Osteoblast (primary cell): ENCODE measurements around the gene PRKCA. TPM values are rescaled to one million over a fixed set of nuclear protein-coding genes. Genes with fewer than 3 reads are reported as not detected.

ENCODE experiments used
- DNase-seq: peaks from one replicate; pipeline ENCODE4 v3.0.0; 2011; ENCODE audit warnings: low spot score, mixed read lengths; ENCODE audit not compliant: insufficient read length; ENCODE audit errors: missing footprints
- H2AFZ ChIP-seq: 2 replicates; pipeline ENCODE4 v1.6.0; 2011; ENCODE audit warnings: mild to moderate bottlenecking, low read length
- H3K27ac ChIP-seq: 2 replicates; pipeline ENCODE4 v1.5.1; 2011; ENCODE audit warnings: mild to moderate bottlenecking, low read depth, low read length, moderate library complexity
- H3K27me3 ChIP-seq: 2 replicates; pipeline ENCODE4 v1.6.0; 2012; ENCODE audit warnings: mild to moderate bottlenecking, control low read depth, inconsistent platforms, low read length, moderate library complexity; ENCODE audit not compliant: insufficient read depth
- H3K36me3 ChIP-seq: 2 replicates; pipeline ENCODE4 v1.5.1; 2011; ENCODE audit warnings: mild to moderate bottlenecking, low read length, control low read depth, moderate library complexity; ENCODE audit not compliant: insufficient read depth
- H3K4me1 ChIP-seq: 2 replicates; pipeline ENCODE4 v1.5.1; 2011; ENCODE audit warnings: mild to moderate bottlenecking, low read length, control low read depth, moderate library complexity; ENCODE audit not compliant: insufficient read depth
- H3K4me2 ChIP-seq: 2 replicates; pipeline ENCODE4 v1.6.0; 2011; ENCODE audit warnings: mild to moderate bottlenecking, low read length; ENCODE audit not compliant: insufficient read depth
- H3K4me3 ChIP-seq: fragments of 200-600 bp; sonication (generic); 3 replicates; pipeline ENCODE4 v1.5.1; 2012; ENCODE audit warnings: mild to moderate bottlenecking, low read length, inconsistent platforms; ENCODE audit not compliant: insufficient read depth
- H3K79me2 ChIP-seq: 2 replicates; pipeline ENCODE4 v1.6.0; 2012; ENCODE audit warnings: mild to moderate bottlenecking, low read length, control low read depth, inconsistent platforms; ENCODE audit not compliant: insufficient read depth
- H3K9me3 ChIP-seq: 2 replicates; pipeline ENCODE4 v1.5.1; 2011; ENCODE audit warnings: low read depth, low read length, control low read depth
- H4K20me1 ChIP-seq: 2 replicates; pipeline ENCODE4 v1.6.0; 2012; ENCODE audit warnings: mild to moderate bottlenecking, low read length, control low read depth; ENCODE audit not compliant: insufficient read depth
- CTCF ChIP-seq: IDR thresholded peaks from 2 replicates; pipeline ENCODE4 v1.5.1; 2011; ENCODE audit warnings: mild to moderate bottlenecking, low read depth, low read length, moderate library complexity; ENCODE audit errors: extremely low read depth
- total RNA-seq: library from RNA; depleted of rRNA; stranded (reverse); fragments of >200 nt; gene quantifications from 2 replicates; pipeline ENCODE4 v1.2.3, GENCODE V29; 2012

The PRKCA gene
- total RNA-seq, 1 donor = 46.0 TPM

- Histone ChIP-seq H2AFZ (no peak overlapping the region), H3K9me3 (no peaks in the 10 kb centered on the region), H3K79me2 (no peaks in the 10 kb centered on the region), H3K36me3 (peaks cover 6% of the 10 kb centered on the region), H3K27ac (no peak overlapping the region), H4K20me1 (peaks cover 16% of the 10 kb centered on the region), H3K27me3 (no peaks in the 10 kb centered on the region), H3K4me2 (no peak overlapping the region), H3K4me1 (no peaks in the 10 kb centered on the region), H3K4me3 (no peak overlapping the region)
- TF ChIP-seq CTCF = no peak
- DNase-seq = no peak
These were observed 364.7 kb downstream of the PRKCA start for GRCh38 chr17:66667090-66667489.

- Histone ChIP-seq H3K4me3 (no peak overlapping the region), H3K4me1 (no peaks in the 10 kb centered on the region), H3K27ac (no peak overlapping the region), H2AFZ (no peak overlapping the region), H3K27me3 (no peaks in the 10 kb centered on the region), H3K9me3 (no peaks in the 10 kb centered on the region), H3K79me2 (no peaks in the 10 kb centered on the region), H3K36me3 (peaks cover 6% of the 10 kb centered on the region), H3K4me2 (no peak overlapping the region), H4K20me1 (peaks cover 13% of the 10 kb centered on the region)
- no peak for TF ChIP-seq CTCF
- no peak for DNase-seq
These were observed 365.1 kb downstream of the PRKCA start for GRCh38 chr17:66667491-66668030.

GRCh38 chr17:66670206-66670605, 367.8 kb downstream of the PRKCA start:
- Histone ChIP-seq H4K20me1 (peaks cover 22% of the 10 kb centered on the region), H3K9me3 (no peaks in the 10 kb centered on the region), H3K27me3 (no peaks in the 10 kb centered on the region), H3K4me1 (no peaks in the 10 kb centered on the region), H3K27ac (no peak overlapping the region), H3K4me2 (no peak overlapping the region), H2AFZ (no peak overlapping the region), H3K36me3 (peaks cover 6% of the 10 kb centered on the region), H3K4me3 (no peak overlapping the region), H3K79me2 (no peaks in the 10 kb centered on the region)
- DNase-seq = no peak
- TF ChIP-seq CTCF = no peak

GRCh38 chr17:66671156-66671555, 368.7 kb downstream of the PRKCA start:
- DNase-seq = no peak
- H3K4me1 ChIP-seq = no peaks in the 10 kb centered on the region
- TF ChIP-seq CTCF = no peak
- H2AFZ ChIP-seq = no peak overlapping the region
- H3K9me3 ChIP-seq = no peaks in the 10 kb centered on the region
- H3K79me2 ChIP-seq = no peaks in the 10 kb centered on the region
- no peaks in the 10 kb centered on the region for H3K27me3 ChIP-seq
- no peak overlapping the region for H3K27ac ChIP-seq
- H3K36me3 ChIP-seq = peaks cover 3% of the 10 kb centered on the region
- H3K4me2 ChIP-seq = no peak overlapping the region
- peaks cover 28% of the 10 kb centered on the region for H4K20me1 ChIP-seq
- no peak overlapping the region for H3K4me3 ChIP-seq
